Measurements from ENCODE around the gene NMT2.

NMT2 gene

DNA sequence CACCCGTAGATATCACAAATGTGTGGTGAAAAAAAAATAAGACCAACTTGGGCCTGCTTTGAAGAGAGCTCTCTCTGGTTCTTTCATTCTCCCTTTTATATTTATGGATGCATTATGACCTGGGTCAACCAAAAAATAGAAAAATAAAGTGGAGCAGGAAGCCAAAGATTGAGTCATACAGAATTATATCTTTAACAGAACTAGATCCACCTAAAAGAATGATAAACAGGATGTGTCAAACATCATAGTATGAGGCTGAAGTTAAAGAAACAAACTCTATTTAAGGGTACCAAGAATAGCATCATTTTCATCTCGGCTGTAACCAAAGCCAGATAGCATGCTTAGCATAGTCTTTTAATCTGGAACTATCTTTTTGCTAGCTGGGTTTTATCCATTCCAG, 28.8 kb upstream of the NMT2 start:
- TF ChIP-seq, protein P1, sequence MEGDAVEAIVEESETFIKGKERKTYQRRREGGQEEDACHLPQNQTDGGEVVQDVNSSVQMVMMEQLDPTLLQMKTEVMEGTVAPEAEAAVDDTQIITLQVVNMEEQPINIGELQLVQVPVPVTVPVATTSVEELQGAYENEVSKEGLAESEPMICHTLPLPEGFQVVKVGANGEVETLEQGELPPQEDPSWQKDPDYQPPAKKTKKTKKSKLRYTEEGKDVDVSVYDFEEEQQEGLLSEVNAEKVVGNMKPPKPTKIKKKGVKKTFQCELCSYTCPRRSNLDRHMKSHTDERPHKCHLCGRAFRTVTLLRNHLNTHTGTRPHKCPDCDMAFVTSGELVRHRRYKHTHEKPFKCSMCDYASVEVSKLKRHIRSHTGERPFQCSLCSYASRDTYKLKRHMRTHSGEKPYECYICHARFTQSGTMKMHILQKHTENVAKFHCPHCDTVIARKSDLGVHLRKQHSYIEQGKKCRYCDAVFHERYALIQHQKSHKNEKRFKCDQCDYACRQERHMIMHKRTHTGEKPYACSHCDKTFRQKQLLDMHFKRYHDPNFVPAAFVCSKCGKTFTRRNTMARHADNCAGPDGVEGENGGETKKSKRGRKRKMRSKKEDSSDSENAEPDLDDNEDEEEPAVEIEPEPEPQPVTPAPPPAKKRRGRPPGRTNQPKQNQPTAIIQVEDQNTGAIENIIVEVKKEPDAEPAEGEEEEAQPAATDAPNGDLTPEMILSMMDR (IDR thresholded peaks at IDR 0.05; ENCODE audit: low read length, missing control alignments): no peak
- no peak overlapping the region for H3K4me3 ChIP-seq (replicated peaks; ENCODE audit: low read depth, low read length)
- DNase-seq (ENCODE audit: low read depth): peak; percentile 51

DNA sequence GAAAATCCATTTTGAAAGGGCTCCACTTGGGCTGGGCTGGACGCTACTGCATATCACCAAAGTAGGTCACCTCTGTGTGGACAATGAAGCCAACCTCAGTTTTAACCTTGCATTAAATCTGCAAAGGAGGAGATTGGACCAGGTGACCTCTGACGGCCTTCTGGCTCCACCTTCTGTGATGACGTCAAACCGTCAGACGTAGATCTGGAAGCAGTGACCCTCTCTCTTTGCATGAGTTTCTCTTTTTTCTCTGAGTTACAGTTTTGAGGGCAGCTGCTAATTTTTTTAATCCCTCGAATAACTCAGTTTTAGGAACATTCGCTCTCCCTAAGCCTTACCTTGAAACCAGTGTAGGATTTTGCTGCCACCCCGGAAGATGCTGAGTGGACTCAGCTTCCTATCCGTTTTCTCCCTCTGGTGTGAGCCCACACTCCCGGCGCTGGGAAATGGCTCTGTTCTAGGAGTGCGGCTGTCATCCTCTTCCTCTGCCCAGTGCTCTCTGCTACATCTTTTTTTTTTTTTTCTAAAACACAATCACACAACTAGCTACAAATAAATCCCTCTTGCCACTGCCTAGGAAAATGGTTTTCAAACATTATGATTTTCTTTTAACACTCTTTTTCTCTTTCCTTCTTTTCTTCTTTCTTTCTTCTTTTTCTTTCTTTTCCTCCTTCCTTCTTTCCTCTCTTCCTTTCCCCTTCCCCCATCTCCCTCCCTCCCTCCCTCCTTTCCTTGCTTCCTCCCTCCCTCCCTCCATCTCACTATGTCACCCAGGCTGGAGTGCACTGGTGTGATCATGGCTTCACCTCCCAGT, 27.7 kb upstream of the NMT2 start:
- H3K4me3 ChIP-seq (replicated peaks; ENCODE audit: low read depth, low read length): no peak overlapping the region
- DNase-seq (ENCODE audit: low read depth): peak; percentile 66
- TF ChIP-seq, protein P1 (IDR thresholded peaks at IDR 0.05; ENCODE audit: low read length, missing control alignments): no peak

DNA sequence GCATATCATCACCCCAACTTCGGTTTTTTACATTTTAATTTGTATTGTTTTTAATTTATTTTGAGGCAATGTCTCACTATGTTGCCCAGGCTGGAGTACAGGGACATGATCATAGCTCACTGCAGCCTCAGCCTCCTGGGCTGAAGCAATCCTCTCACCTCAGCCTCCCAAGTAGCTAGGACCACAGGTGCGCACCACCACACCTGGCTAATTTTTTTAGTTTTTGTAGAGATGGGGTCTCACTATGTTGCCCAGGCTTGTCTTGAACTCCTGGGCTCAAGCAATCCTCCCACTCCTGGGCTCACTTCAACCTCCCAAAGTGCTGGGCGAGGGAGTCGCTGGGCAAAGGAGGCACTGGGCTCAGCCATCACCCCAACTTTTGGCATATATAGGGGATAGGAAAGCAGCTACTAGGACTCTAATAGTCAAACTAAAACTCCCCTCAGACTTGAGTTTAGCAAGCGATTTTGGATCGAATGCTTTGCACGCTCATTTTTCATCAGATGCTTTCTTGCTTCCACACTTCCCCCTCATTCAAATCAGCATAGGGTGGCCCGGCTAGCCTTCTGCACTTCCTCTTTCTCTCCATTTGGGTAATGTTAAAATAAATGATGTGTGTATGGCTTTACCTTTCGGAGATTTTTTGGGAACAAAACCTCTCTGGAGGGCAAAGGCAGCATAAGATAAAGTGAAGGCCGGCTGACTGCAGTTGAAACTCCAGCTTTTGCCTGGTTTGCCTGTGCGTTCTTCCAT, 20.8 kb upstream of the NMT2 start:
- no peak for DNase-seq (ENCODE audit: low read depth)
- TF ChIP-seq, protein P1 (IDR thresholded peaks at IDR 0.05; ENCODE audit: low read length, missing control alignments): no peak
- H3K4me3 ChIP-seq (replicated peaks; ENCODE audit: low read depth, low read length): no peak overlapping the region

DNA sequence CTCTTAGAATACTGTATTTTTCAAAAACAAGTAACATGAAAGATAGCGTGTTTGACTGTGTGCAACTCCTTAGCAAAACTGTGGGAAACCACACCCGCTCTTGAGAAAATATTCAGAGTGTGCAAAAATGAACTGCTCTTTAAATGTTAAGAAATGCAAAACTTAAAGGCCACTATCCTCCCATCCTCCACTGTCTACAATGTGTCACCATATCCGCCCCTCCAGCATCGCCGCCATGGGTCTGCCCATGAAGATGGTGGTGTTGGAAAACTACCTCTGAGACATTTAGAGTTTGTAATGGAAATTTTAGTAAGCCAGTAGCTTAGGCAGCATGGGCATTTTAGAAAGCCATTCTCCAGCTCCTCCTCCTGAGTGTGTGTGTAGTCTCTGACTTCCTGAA, 20.1 kb upstream of the NMT2 start:
- DNase-seq (ENCODE audit: low read depth): no peak
- TF ChIP-seq, protein P1 (IDR thresholded peaks at IDR 0.05; ENCODE audit: low read length, missing control alignments): no peak
- H3K4me3 ChIP-seq (replicated peaks; ENCODE audit: low read depth, low read length): no peak overlapping the region

DNA sequence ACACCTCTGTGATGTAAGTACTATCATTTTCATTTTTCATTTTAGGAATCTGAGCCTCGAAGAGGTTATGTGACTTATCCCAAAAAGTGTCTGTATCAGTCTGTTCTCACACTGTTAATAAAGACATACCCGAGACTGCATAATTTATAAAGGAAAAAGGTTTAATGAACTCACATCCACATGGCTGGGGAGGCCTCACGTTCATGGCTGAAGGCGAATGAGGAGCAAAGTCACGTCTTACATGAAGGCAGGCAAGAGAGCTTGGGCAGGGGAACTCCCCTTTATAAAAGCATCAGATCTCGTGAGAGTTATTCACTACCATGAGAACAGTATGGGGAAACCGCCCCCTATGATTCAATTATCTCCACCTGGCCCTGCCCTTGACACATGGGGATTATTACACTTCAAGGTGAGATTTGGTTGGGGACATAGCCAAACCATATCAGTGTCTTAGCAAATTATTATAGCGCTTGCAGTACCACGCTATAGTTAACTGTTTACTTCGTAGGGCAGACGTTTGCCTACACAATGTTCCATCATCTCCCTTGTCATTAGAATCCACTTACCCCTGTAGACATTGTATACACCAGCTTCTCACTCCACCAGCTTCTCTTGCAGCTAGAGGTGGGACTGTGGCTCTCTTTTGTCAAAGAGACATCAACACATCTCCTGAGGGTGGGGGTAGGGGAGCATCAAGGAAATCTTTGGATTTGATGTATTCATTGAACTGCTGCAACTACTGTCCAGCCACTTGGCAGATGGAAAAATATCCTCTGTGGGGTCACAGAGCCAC, 15.4 kb upstream of the NMT2 start:
- DNase-seq (ENCODE audit: low read depth): no peak
- H3K4me3 ChIP-seq (replicated peaks; ENCODE audit: low read depth, low read length): no peak overlapping the region
- TF ChIP-seq, protein P1 (IDR thresholded peaks at IDR 0.05; ENCODE audit: low read length, missing control alignments): no peak

DNA sequence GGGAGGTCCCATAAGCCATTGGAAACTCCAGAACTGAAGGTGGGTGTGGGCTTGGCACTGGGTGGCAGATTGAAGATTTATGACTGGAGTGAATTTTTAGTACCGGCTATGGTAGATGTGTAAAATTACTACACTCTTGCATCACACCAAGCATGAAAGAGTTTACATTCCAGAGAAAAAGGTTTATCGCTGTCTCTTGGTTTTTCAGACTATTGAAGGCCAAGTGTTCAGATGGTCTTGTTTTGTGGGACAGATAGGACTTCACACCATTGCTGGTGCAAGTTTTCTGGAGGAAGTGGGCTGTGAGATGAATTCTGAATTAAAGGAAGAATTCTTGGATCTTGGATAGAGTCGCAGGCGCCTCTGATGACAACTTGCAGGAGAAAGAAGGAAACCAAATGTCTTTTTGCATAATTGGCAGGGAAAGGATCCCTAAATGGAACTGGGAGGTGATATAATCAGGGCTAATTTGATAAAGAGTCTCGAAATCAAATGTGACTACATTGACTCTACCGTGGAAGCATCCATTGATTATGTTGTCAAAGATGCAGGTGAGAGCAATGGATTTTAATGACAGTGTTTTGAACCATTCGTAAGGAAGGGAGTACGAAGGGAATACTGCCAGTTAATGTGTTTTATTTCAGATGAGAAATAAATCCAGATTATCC, 14.2 kb upstream of the NMT2 start:
- H3K4me3 ChIP-seq (replicated peaks; ENCODE audit: low read depth, low read length): no peak overlapping the region
- DNase-seq (ENCODE audit: low read depth): peak; percentile 65
- TF ChIP-seq, protein P1 (IDR thresholded peaks at IDR 0.05; ENCODE audit: low read length, missing control alignments): no peak
